Keratinocyte (primary cell): Measurements from ENCODE around the gene TNRC6A. TPM values are rescaled to one million over a fixed set of nuclear protein-coding genes. Genes with fewer than 3 reads are reported as not detected.

Experiments
- DNase-seq: peaks from one replicate; pipeline ENCODE4 v3.0.0-alpha.2; 2011; ENCODE audit warnings: low read depth, missing footprints, low spot score
- FAIRE-seq: peaks from 2 replicates; lab custom pipeline; 2011; peaks lifted over from hg19 to GRCh38; lab: Jason Lieb, UNC
- H2AFZ ChIP-seq: 2 replicates; pipeline ENCODE4 v1.6.0; 2012; ENCODE audit warnings: low read length, control low read depth, inconsistent platforms; ENCODE audit not compliant: control insufficient read depth
- H3K27ac ChIP-seq: 2 replicates; pipeline ENCODE4 v1.5.1; 2011; ENCODE audit warnings: low read length; ENCODE audit not compliant: control insufficient read depth, insufficient read depth
- H3K27me3 ChIP-seq: 3 replicates; pipeline ENCODE4 v1.6.0; 2011; ENCODE audit warnings: low read length; ENCODE audit not compliant: control insufficient read depth, insufficient read depth; ENCODE audit errors: extremely low read depth
- H3K36me3 ChIP-seq, 2 experiments: 2 replicates in 1 of 2; 3 replicates in 1 of 2; pipeline ENCODE4 v1.5.1; 2011; ENCODE audit warnings: low read length in 2 of 2, mild to moderate bottlenecking in 1 of 2; ENCODE audit not compliant: control insufficient read depth in 2 of 2, insufficient read depth in 2 of 2; ENCODE audit errors: extremely low read depth in 1 of 2
- H3K4me1 ChIP-seq: 3 replicates; pipeline ENCODE4 v1.5.1; 2011; ENCODE audit warnings: low read length; ENCODE audit not compliant: control insufficient read depth, insufficient read depth; ENCODE audit errors: extremely low read depth
- H3K4me2 ChIP-seq: 3 replicates; pipeline ENCODE4 v1.6.0; 2011; ENCODE audit warnings: low read depth, low read length; ENCODE audit not compliant: control insufficient read depth, insufficient read depth; ENCODE audit errors: extremely low read depth
- H3K4me3 ChIP-seq, 3 experiments: fragments of 200-600 bp in 1 of 3; sonication (generic) in 1 of 3; 2 replicates in 2 of 3; 3 replicates in 1 of 3; pipeline ENCODE4 v1.5.1; 2011 to 2016; ENCODE audit warnings: low read length in 3 of 3, mild to moderate bottlenecking in 3 of 3, control low read depth in 2 of 3, inconsistent platforms in 1 of 3, low read depth in 1 of 3, mixed read lengths in 1 of 3, mixed run types in 1 of 3, moderate library complexity in 1 of 3; ENCODE audit not compliant: control insufficient read depth in 2 of 3, insufficient read depth in 2 of 3; ENCODE audit errors: extremely low read depth in 1 of 3
- H3K79me2 ChIP-seq: 2 replicates; pipeline ENCODE4 v1.6.0; 2012; ENCODE audit warnings: low read length; ENCODE audit not compliant: control insufficient read depth, insufficient read depth
- H3K9ac ChIP-seq: 3 replicates; pipeline ENCODE4 v1.6.0; 2011; ENCODE audit warnings: low read length; ENCODE audit not compliant: control insufficient read depth, insufficient read depth; ENCODE audit errors: extremely low read depth
- H3K9me1 ChIP-seq: 3 replicates; pipeline ENCODE4 v1.6.0; 2011; ENCODE audit warnings: low read length; ENCODE audit not compliant: control insufficient read depth, insufficient read depth; ENCODE audit errors: extremely low read depth
- H3K9me3 ChIP-seq: 2 replicates; pipeline ENCODE4 v1.5.1; 2012; ENCODE audit warnings: low read depth, low read length; ENCODE audit not compliant: control insufficient read depth
- H4K20me1 ChIP-seq: 3 replicates; pipeline ENCODE4 v1.6.0; 2011; ENCODE audit warnings: low read length; ENCODE audit not compliant: control insufficient read depth, insufficient read depth; ENCODE audit errors: extremely low read depth
- EZH2 ChIP-seq: IDR thresholded peaks from one replicate; pipeline ENCODE4 v1.6.1; 2012; ENCODE audit warnings: inconsistent platforms, mild to moderate bottlenecking, low read length, moderate library complexity
- dilution Hi-C: fragments of 300-500 bp; cut with MboI; formaldehyde crosslinking; loops from one replicate; pipeline ENCODE4 v1.7.0; 2020; ENCODE audit warnings: low sequenced_read_pairs; ENCODE audit not compliant: extremely low pct_ligation_motif_present
- polyA plus RNA-seq, 5 experiments: library from polyadenylated mRNA; depleted of rRNA in 3 of 5; stranded (reverse) in 3 of 5; stranded (forward) in 1 of 5; unstranded in 1 of 5; fragments of >200 nt; gene quantifications; 1 replicate in 1 of 5; 2 replicates in 3 of 5; 3 replicates in 1 of 5; pipeline versions ENCODE4 v1.2.1 to v1.2.3, GENCODE V29; 2011 to 2012; ENCODE audit warnings: missing spikeins in 2 of 5, low read depth in 1 of 5, low replicate concordance in 1 of 5
- TF ChIP-seq, protein P1 (sequence below), 3 experiments: IDR thresholded peaks in 1 of 3; conservative IDR thresholded peaks in 1 of 3; optimal IDR thresholded peaks in 1 of 3; 2 replicates in 2 of 3; 3 replicates in 1 of 3; pipeline versions ENCODE3 to v1.5.1; 2011; ENCODE audit warnings: low read length in 3 of 3, mild to moderate bottlenecking in 3 of 3, moderate library complexity in 2 of 3, control low read depth in 1 of 3, inconsistent platforms in 1 of 3; ENCODE audit not compliant: insufficient read depth in 2 of 3; ENCODE audit errors: extremely low read depth in 1 of 3

The TNRC6A gene
- polyA plus RNA-seq, 1 donor (not counting 4 experiments of a cell fraction or from before 2014, with no cell fraction given), result 23.3 TPM

DNA sequence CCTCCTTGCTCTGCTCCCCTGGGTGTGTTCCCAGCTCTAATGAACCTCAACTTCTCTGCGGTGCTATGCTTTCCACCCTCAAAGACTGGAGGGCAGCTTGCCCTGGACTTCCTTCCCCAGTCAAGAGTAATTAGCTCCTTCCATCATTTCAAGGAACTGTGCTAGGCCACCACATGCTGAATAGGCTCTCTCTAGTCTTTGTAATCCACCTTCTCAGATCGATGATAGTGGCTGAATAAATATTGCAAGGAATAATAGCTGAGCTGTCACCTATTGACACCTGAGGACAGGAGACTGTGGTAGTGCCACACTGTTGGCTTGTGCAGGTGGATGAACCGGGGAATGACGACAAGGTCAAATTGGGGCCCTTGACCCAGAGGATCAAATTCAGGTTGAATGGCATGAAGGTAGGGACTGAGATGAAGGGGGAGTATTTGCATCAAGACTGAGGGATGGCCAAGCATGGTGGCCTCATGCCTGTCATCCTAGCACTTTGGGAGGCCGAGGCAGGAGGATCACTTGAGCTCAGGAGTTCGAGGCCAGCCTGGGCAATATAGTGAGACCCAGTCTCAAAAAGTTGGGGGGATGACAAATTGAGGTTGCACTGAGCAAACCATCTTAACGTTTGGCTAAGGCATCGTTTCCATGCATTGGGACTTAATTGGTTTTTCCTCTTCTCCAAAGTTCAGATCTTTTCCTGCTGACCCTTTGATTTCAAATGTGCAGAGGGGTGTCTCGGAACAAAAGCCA lies 97.5 kb downstream of the TNRC6A start:
- H3K9me1 ChIP-seq, result no peaks in the 10 kb centered on the region
- H4K20me1 ChIP-seq, result no peaks in the 10 kb centered on the region
- DNase-seq (no peak), FAIRE-seq (no peak)
- no peak for TF ChIP-seq EZH2
- TF ChIP-seq, protein P1, sequence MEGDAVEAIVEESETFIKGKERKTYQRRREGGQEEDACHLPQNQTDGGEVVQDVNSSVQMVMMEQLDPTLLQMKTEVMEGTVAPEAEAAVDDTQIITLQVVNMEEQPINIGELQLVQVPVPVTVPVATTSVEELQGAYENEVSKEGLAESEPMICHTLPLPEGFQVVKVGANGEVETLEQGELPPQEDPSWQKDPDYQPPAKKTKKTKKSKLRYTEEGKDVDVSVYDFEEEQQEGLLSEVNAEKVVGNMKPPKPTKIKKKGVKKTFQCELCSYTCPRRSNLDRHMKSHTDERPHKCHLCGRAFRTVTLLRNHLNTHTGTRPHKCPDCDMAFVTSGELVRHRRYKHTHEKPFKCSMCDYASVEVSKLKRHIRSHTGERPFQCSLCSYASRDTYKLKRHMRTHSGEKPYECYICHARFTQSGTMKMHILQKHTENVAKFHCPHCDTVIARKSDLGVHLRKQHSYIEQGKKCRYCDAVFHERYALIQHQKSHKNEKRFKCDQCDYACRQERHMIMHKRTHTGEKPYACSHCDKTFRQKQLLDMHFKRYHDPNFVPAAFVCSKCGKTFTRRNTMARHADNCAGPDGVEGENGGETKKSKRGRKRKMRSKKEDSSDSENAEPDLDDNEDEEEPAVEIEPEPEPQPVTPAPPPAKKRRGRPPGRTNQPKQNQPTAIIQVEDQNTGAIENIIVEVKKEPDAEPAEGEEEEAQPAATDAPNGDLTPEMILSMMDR (optimal IDR thresholded peaks at IDR 0.05 in 1 of 3, IDR thresholded peaks at IDR 0.05 in 1 of 3, conservative IDR thresholded peaks at IDR 0.05 in 1 of 3; ENCODE audit: extremely low read depth in 1 of 3, insufficient read depth in 2 of 3, low read length in 3 of 3), result no peak
- H3K79me2 ChIP-seq, result no peaks in the 10 kb centered on the region
- dilution Hi-C loops, result no loop called here
- H3K9me3 ChIP-seq, result no peaks in the 10 kb centered on the region
- peaks cover 9% of the 10 kb centered on the region for H3K4me1 ChIP-seq
- peaks cover 14 to 16% of the 10 kb centered on the region in 2 experiments for H3K36me3 ChIP-seq
- H2AFZ ChIP-seq, result no peak overlapping the region
- H3K4me3 ChIP-seq, result no peak overlapping the region
- H3K27ac ChIP-seq, result no peak overlapping the region
- no peak overlapping the region for H3K9ac ChIP-seq
- H3K4me2 ChIP-seq, result no peak overlapping the region
- no peaks in the 10 kb centered on the region for H3K27me3 ChIP-seq

DNA sequence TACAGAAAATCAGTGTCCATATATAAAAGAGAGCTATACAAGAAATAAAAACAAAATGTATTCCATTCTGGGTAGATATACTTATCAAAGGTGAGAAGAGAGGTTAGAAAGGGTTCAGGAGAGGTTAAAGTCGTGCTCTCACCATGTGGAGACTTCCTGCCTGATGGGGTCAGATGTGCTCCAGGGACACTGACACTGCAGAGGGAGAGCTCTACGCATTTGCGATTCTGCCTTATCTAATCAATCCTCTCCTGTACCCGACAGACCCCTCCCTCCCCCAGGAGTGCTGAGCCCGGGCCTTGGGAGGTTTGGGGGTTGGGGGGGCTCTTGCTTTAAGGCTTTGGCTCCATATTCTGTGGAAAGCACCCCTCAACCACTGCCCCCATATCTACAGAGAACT lies 99.7 kb downstream of the TNRC6A start:
- FAIRE-seq (no peak), DNase-seq (no peak)
- dilution Hi-C loops, result no loop called here
- Histone ChIP-seq H3K4me3 (no peak overlapping the region), H4K20me1 (peaks cover 2% of the 10 kb centered on the region), H3K27me3 (no peaks in the 10 kb centered on the region), H2AFZ (no peak overlapping the region), H3K9me3 (no peaks in the 10 kb centered on the region), H3K9me1 (no peaks in the 10 kb centered on the region), H3K9ac (no peak overlapping the region), H3K79me2 (no peaks in the 10 kb centered on the region), H3K27ac (no peak overlapping the region), H3K4me1 (peaks cover 9% of the 10 kb centered on the region), H3K4me2 (no peak overlapping the region), H3K36me3 (peaks cover 3 to 11% of the 10 kb centered on the region in 2 experiments)
- TF ChIP-seq, protein P1 (optimal IDR thresholded peaks at IDR 0.05 in 1 of 3, IDR thresholded peaks at IDR 0.05 in 1 of 3, conservative IDR thresholded peaks at IDR 0.05 in 1 of 3; ENCODE audit: extremely low read depth in 1 of 3, insufficient read depth in 2 of 3, low read length in 3 of 3), result no peak
- TF ChIP-seq EZH2, result no peak
